Suprapubic skin (tissue), 4 donors: ENCODE data around the gene FXYD7.

Experiments used
- POLR2A ChIP-seq, 2 donors: fragments of 450-650 bp; IDR thresholded peaks; one replicate each; pipeline ENCODE4 v1.6.1; 2017; ENCODE audit warnings: antibody characterized with exemption in 2 of 2, mild to moderate bottlenecking in 2 of 2, moderate library complexity in 2 of 2
- POLR2AphosphoS5 ChIP-seq, 3 donors: sonication (generic); formaldehyde crosslinking; IDR thresholded peaks; one replicate each; pipeline ENCODE4 v1.6.1; 2017; ENCODE audit warnings: antibody characterized with exemption in 3 of 3
- TF ChIP-seq, protein P1 (sequence below), 2 donors: fragments of 200-600 bp in 1 of 2; fragments of 450-650 bp in 1 of 2; sonication (generic) in 1 of 2; IDR thresholded peaks; one replicate each; pipeline ENCODE4 v1.5.1; 2016 to 2019; ENCODE audit warnings: antibody characterized with exemption in 2 of 2, mild to moderate bottlenecking in 1 of 2, moderate library complexity in 1 of 2

DNA sequence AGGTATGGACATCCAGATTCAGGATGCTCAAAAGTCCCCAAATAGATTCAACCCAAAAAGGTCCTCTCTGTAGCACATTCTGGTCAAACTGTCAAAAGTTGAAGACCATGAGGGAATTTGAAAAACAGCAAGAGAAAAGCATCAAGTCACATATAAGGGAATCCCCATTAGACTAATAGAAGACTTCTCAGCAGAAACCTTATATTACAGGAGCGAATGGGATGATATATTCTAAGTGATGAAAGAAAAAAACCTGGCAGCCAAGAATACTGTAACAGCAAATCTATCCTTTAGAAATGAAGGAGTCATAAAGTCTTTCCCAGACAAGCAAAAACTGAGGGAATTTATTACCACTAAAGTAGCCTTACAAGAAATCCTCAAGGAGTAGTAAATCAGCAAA, 41.2 kb downstream of the FXYD7 start:
- TF ChIP-seq, protein P1, sequence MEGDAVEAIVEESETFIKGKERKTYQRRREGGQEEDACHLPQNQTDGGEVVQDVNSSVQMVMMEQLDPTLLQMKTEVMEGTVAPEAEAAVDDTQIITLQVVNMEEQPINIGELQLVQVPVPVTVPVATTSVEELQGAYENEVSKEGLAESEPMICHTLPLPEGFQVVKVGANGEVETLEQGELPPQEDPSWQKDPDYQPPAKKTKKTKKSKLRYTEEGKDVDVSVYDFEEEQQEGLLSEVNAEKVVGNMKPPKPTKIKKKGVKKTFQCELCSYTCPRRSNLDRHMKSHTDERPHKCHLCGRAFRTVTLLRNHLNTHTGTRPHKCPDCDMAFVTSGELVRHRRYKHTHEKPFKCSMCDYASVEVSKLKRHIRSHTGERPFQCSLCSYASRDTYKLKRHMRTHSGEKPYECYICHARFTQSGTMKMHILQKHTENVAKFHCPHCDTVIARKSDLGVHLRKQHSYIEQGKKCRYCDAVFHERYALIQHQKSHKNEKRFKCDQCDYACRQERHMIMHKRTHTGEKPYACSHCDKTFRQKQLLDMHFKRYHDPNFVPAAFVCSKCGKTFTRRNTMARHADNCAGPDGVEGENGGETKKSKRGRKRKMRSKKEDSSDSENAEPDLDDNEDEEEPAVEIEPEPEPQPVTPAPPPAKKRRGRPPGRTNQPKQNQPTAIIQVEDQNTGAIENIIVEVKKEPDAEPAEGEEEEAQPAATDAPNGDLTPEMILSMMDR (IDR thresholded peaks at IDR 0.05), result no peak
- TF ChIP-seq POLR2AphosphoS5 (IDR thresholded peaks at IDR 0.05) (no peak), POLR2A (IDR thresholded peaks at IDR 0.05) (no peak)
